Uterus (tissue), 2 donors: ENCODE results near the gene MAP3K8.

ENCODE experiments used
- POLR2A ChIP-seq, 2 donors: fragments of 450-650 bp; IDR thresholded peaks; one replicate each; pipeline ENCODE4 v1.6.1; 2016; ENCODE audit warnings: antibody characterized with exemption in 2 of 2, mild to moderate bottlenecking in 1 of 2, moderate library complexity in 1 of 2
- TF ChIP-seq, protein P1 (sequence below), 4 experiments: fragments of 200-600 bp in 2 of 4; fragments of 450-650 bp in 2 of 4; sonication (generic) in 2 of 4; IDR thresholded peaks; one replicate each; pipeline ENCODE4 v1.5.1; 2016 to 2019; ENCODE audit warnings: antibody characterized with exemption in 4 of 4, mild to moderate bottlenecking in 2 of 4, moderate library complexity in 1 of 4

GRCh38 chr10:30422151-30422695 lies 11.8 kb upstream of the MAP3K8 start:
- TF ChIP-seq, protein P1, sequence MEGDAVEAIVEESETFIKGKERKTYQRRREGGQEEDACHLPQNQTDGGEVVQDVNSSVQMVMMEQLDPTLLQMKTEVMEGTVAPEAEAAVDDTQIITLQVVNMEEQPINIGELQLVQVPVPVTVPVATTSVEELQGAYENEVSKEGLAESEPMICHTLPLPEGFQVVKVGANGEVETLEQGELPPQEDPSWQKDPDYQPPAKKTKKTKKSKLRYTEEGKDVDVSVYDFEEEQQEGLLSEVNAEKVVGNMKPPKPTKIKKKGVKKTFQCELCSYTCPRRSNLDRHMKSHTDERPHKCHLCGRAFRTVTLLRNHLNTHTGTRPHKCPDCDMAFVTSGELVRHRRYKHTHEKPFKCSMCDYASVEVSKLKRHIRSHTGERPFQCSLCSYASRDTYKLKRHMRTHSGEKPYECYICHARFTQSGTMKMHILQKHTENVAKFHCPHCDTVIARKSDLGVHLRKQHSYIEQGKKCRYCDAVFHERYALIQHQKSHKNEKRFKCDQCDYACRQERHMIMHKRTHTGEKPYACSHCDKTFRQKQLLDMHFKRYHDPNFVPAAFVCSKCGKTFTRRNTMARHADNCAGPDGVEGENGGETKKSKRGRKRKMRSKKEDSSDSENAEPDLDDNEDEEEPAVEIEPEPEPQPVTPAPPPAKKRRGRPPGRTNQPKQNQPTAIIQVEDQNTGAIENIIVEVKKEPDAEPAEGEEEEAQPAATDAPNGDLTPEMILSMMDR (IDR thresholded peaks at IDR 0.05) = no peak
- TF ChIP-seq POLR2A (IDR thresholded peaks at IDR 0.05) = no peak
